Subcutaneous abdominal adipose tissue (tissue), 5 donors: ENCODE results near the gene GOLIM4.
"Not testable (repeated sequence)": the region's sequence is repeated elsewhere in the genome, so short reads cannot be mapped to it uniquely, and the experiment has no call there.

Experiments
- H3K27ac ChIP-seq: one replicate; pipeline ENCODE4 v1.7.0; 2013; ENCODE audit warnings: low read depth, mild to moderate bottlenecking, inconsistent platforms, low read length, moderate library complexity
- H3K27me3 ChIP-seq, 5 donors: one replicate each; pipeline ENCODE4 v1.7.0; 2013; ENCODE audit warnings: low read length in 5 of 5, inconsistent platforms in 1 of 5; ENCODE audit not compliant: control insufficient read depth in 5 of 5, insufficient read depth in 4 of 5
- H3K36me3 ChIP-seq, 5 donors: one replicate each; pipeline ENCODE4 v1.7.0; 2013; ENCODE audit warnings: low read length in 5 of 5; ENCODE audit not compliant: control insufficient read depth in 5 of 5, insufficient read depth in 5 of 5
- H3K4me1 ChIP-seq, 5 donors: one replicate each; pipeline ENCODE4 v1.7.0; 2013; ENCODE audit warnings: low read length in 5 of 5, mild to moderate bottlenecking in 3 of 5, moderate library complexity in 1 of 5; ENCODE audit not compliant: control insufficient read depth in 5 of 5, insufficient read depth in 5 of 5
- H3K4me3 ChIP-seq, 5 donors: one replicate each; pipeline ENCODE4 v1.7.0; 2013; ENCODE audit warnings: low read length in 5 of 5, low read depth in 1 of 5
- H3K9ac ChIP-seq, 5 donors: one replicate each; pipeline ENCODE4 v1.7.0; 2013; ENCODE audit warnings: low read length in 5 of 5, mild to moderate bottlenecking in 4 of 5, moderate library complexity in 3 of 5
- H3K9me3 ChIP-seq, 5 donors: one replicate each; pipeline ENCODE4 v1.7.0; 2013; ENCODE audit warnings: low read length in 5 of 5; ENCODE audit not compliant: control insufficient read depth in 5 of 5
- donor health status: healthy.
- donor health status: healthy.
- donor health status: healthy.
- donor health status: healthy.
- donor health status: healthy.

The GOLIM4 gene

GRCh38 chr3:168063122-168063521, 32.6 kb downstream of the GOLIM4 start:
- H3K9ac ChIP-seq, result no peak overlapping the region
- H3K4me3 ChIP-seq, result no peak overlapping the region
- peaks cover 2 to 27% (median 9%) of the 10 kb centered on the region in 5 donors for H3K4me1 ChIP-seq

GRCh38 chr3:168062679-168063078, 33.0 kb downstream of the GOLIM4 start:
- H3K27me3 ChIP-seq, result no peaks in the 10 kb centered on the region
- H3K27ac ChIP-seq, result no peak overlapping the region
- H3K36me3 ChIP-seq, result no peaks in the 10 kb centered on the region
- no peaks in the 10 kb centered on the region for H3K9me3 ChIP-seq
- peaks cover 2 to 27% (median 9%) of the 10 kb centered on the region in 5 donors for H3K4me1 ChIP-seq
- no peak overlapping the region for H3K9ac ChIP-seq
- H3K4me3 ChIP-seq, result no peak overlapping the region

More at GRCh38 chr3:168063122-168063521, 32.6 kb downstream of the GOLIM4 start:
- Histone ChIP-seq H3K27ac (no peak overlapping the region), H3K36me3 (no peaks in the 10 kb centered on the region), H3K27me3 (no peaks in the 10 kb centered on the region), H3K9me3 (no peaks in the 10 kb centered on the region)

- H3K4me1 ChIP-seq, result peaks cover 2 to 20% (median 9%) of the 10 kb centered on the region in 5 donors
Observed at GRCh38 chr3:168061332-168061996, 34.3 kb downstream of the GOLIM4 start.

GRCh38 chr3:168060317-168060716, 35.4 kb downstream of the GOLIM4 start:
- Histone ChIP-seq H3K9ac (no peak overlapping the region), H3K27ac (no peak overlapping the region), H3K4me1 (peaks cover under 1 to 9% (median 1%) of the 10 kb centered on the region in 5 donors), H3K27me3 (no peaks in the 10 kb centered on the region), H3K9me3 (no peaks in the 10 kb centered on the region), H3K4me3 (no peak overlapping the region), H3K36me3 (no peaks in the 10 kb centered on the region)

More at GRCh38 chr3:168061332-168061996, 34.3 kb downstream of the GOLIM4 start:
- Histone ChIP-seq H3K9ac (no peak overlapping the region), H3K36me3 (no peaks in the 10 kb centered on the region), H3K9me3 (no peaks in the 10 kb centered on the region), H3K4me3 (no peak overlapping the region), H3K27ac (no peak overlapping the region), H3K27me3 (no peaks in the 10 kb centered on the region)

- H3K4me1 ChIP-seq, result peaks cover 0 to 6% (median 0%) of the 10 kb centered on the region in 5 donors
- H3K4me3 ChIP-seq, result no peak overlapping the region
- H3K9ac ChIP-seq, result no peak overlapping the region
- no peak overlapping the region for H3K27ac ChIP-seq
- no peaks in the 10 kb centered on the region for H3K9me3 ChIP-seq
- H3K36me3 ChIP-seq, result no peaks in the 10 kb centered on the region
- no peaks in the 10 kb centered on the region for H3K27me3 ChIP-seq
Observed at GRCh38 chr3:168058481-168058880, 37.2 kb downstream of the GOLIM4 start.

- H3K4me1 ChIP-seq, H3K36me3 ChIP-seq, H3K27ac ChIP-seq: not testable (repeated sequence)
Observed at GRCh38 chr3:168056398-168057230, 39.1 kb downstream of the GOLIM4 start.

GRCh38 chr3:168054447-168054846, 41.3 kb downstream of the GOLIM4 start:
- Histone ChIP-seq H3K4me3 (no peak overlapping the region), H3K4me1 (peaks cover 0 to 8% (median 3%) of the 10 kb centered on the region in 5 donors), H3K9ac (no peak overlapping the region), H3K27me3 (no peaks in the 10 kb centered on the region), H3K36me3 (no peaks in the 10 kb centered on the region), H3K27ac (no peak overlapping the region), H3K9me3 (no peaks in the 10 kb centered on the region)

More at GRCh38 chr3:168056398-168057230, 39.1 kb downstream of the GOLIM4 start:
- not testable (repeated sequence) for H3K27me3 ChIP-seq, H3K9me3 ChIP-seq, H3K4me3 ChIP-seq, H3K9ac ChIP-seq

GRCh38 chr3:168053115-168053514, 42.6 kb downstream of the GOLIM4 start:
- Histone ChIP-seq H3K27ac (no peak overlapping the region), H3K9me3 (no peaks in the 10 kb centered on the region), H3K9ac (no peak overlapping the region), H3K27me3 (no peaks in the 10 kb centered on the region), H3K4me1 (peaks cover 0 to 16% (median 8%) of the 10 kb centered on the region in 5 donors), H3K4me3 (no peak overlapping the region), H3K36me3 (no peaks in the 10 kb centered on the region)

GRCh38 chr3:168052515-168052914, 43.2 kb downstream of the GOLIM4 start:
- H3K4me3 ChIP-seq, result no peak overlapping the region
- H3K27ac ChIP-seq, result no peak overlapping the region
- no peaks in the 10 kb centered on the region for H3K27me3 ChIP-seq
- H3K4me1 ChIP-seq, result peaks cover 0 to 16% (median 8%) of the 10 kb centered on the region in 5 donors
- no peak overlapping the region for H3K9ac ChIP-seq
- no peaks in the 10 kb centered on the region for H3K9me3 ChIP-seq
- H3K36me3 ChIP-seq, result no peaks in the 10 kb centered on the region
